Tibial nerve (tissue), 3 donors: ENCODE results near the gene NDUFS8.

Experiments used
- POLR2A ChIP-seq, 2 donors: fragments of 450-650 bp; IDR thresholded peaks; one replicate each; pipeline ENCODE4 v1.6.1; 2017; ENCODE audit warnings: antibody characterized with exemption in 2 of 2, mild to moderate bottlenecking in 2 of 2, moderate library complexity in 2 of 2
- TF ChIP-seq, protein P1 (sequence below), 5 experiments: fragments of 200-600 bp in 3 of 5; fragments of 450-650 bp in 2 of 5; sonication (generic) in 3 of 5; IDR thresholded peaks; one replicate each; pipeline ENCODE4 v1.5.1; 2016 to 2019; ENCODE audit warnings: antibody characterized with exemption in 5 of 5, mild to moderate bottlenecking in 3 of 5, moderate library complexity in 2 of 5

DNA sequence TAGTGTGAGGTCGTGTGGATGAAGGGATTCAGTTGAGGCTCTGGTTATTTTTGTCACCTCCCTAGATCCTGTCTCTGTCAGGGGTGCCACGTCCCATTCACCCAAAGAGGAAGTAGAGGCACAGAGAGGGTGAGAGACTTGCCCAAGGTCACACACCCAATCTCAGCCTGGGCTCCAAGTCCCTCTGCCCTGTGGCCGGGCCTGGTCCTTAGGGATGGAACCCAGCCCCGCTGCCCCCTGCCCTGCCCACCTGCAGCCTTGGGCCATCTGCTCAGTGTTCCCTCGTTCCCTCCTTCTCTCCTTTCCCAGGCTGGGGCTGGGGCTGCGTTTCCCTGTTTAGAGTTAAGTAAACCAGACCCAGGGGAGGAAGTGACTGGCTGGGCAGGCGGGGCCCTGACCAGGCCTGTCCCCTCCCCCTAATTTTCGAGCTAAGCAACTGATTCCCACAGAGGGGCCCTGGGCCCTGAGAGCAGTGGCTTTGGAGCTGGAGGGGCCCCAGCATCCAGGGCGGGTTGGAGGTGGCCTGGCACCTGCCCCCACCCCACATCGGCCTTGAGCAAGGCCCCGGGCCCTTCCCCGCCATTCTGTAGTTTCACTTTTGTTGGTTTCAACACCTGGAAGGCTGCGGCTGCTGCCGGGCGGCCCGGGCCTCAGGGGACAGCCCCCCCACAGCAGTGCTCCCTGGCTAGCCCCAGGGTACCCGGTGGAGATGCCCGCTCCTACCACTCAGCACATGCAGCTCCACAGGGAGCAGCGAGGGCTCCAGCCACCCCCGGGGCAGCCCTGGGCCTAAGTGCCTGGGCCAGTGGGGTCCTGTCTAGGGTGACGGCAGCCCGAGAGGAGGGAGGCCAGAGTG is 9.8 kb downstream of the NDUFS8 start:
- TF ChIP-seq, protein P1, sequence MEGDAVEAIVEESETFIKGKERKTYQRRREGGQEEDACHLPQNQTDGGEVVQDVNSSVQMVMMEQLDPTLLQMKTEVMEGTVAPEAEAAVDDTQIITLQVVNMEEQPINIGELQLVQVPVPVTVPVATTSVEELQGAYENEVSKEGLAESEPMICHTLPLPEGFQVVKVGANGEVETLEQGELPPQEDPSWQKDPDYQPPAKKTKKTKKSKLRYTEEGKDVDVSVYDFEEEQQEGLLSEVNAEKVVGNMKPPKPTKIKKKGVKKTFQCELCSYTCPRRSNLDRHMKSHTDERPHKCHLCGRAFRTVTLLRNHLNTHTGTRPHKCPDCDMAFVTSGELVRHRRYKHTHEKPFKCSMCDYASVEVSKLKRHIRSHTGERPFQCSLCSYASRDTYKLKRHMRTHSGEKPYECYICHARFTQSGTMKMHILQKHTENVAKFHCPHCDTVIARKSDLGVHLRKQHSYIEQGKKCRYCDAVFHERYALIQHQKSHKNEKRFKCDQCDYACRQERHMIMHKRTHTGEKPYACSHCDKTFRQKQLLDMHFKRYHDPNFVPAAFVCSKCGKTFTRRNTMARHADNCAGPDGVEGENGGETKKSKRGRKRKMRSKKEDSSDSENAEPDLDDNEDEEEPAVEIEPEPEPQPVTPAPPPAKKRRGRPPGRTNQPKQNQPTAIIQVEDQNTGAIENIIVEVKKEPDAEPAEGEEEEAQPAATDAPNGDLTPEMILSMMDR (IDR thresholded peaks at IDR 0.05): no peak
- peak in 1 of 2 donors; percentile 23 for TF ChIP-seq POLR2A (IDR thresholded peaks at IDR 0.05)
